Measurements from ENCODE around the gene CHPF. TPM values are rescaled to one million over a fixed set of nuclear protein-coding genes. Genes with fewer than 3 reads are reported as not detected.
A peak's percentile ranks its signal among the peaks of the same experiment; 100 is the strongest.

Gene CHPF
- total and polyA plus RNA-seq, 2 donors (not counting 3 experiments of a cell fraction or from before 2014, with no cell fraction given), result 0.24 to 0.32 TPM

- BruUV-seq (replicated peaks), result no TSS peak
- TF ChIP-seq CTCF (IDR thresholded peaks at IDR 0.05; ENCODE audit: extremely low read depth in 1 of 2, insufficient read depth in 1 of 2, low read depth in 1 of 2, low read length in 2 of 2) (peak; percentile 12 to 17), MAX (IDR thresholded peaks at IDR 0.05; ENCODE audit: insufficient read depth, insufficient read length) (no peak)
- Histone ChIP-seq H3K9me3 (replicated peaks; ENCODE audit: control insufficient read depth, insufficient read depth, low read length) (no peaks in the 10 kb centered on the region), H3K27ac (ENCODE audit: insufficient read depth, low read depth, low read length) (no peak overlapping the region), H3K36me3 (ENCODE audit: control insufficient read depth in 2 of 2, extremely low read depth in 1 of 2, insufficient read depth in 2 of 2, low read length in 2 of 2) (peaks cover 0 to 16% of the 10 kb centered on the region in 2 experiments), H3K4me2 (ENCODE audit: insufficient read depth, low read length) (no peak overlapping the region), H3K9me1 (replicated peaks; ENCODE audit: control insufficient read depth, extremely low read depth, insufficient read depth, low read length) (no peaks in the 10 kb centered on the region), H3K4me1 (ENCODE audit: control insufficient read depth, extremely low read depth, insufficient read depth, low read length) (peaks cover 12% of the 10 kb centered on the region), H3K27me3 (ENCODE audit: control insufficient read depth in 2 of 2, insufficient read depth in 2 of 2, low read length in 2 of 2) (peaks cover 19 to 25% of the 10 kb centered on the region in 2 experiments), H3K4me3 (replicated peaks in 1 of 3; ENCODE audit: insufficient read depth in 1 of 3, low read depth in 1 of 3, low read length in 3 of 3) (no peak overlapping the region), H3K9ac (replicated peaks; ENCODE audit: extremely low read depth, insufficient read depth, low read length) (no peak overlapping the region), H4K20me1 (replicated peaks; ENCODE audit: control insufficient read depth, extremely low read depth, insufficient read depth, low read length) (no peaks in the 10 kb centered on the region), H2AFZ (ENCODE audit: low read depth, low read length) (no peak overlapping the region), H3K79me2 (ENCODE audit: control insufficient read depth, insufficient read depth, low read length) (no peaks in the 10 kb centered on the region)
- intact Hi-C loops (cut with micrococcal nuclease), result no loop called here
- dilution Hi-C loops (cut with MboI; ENCODE audit: extremely low pct_ligation_motif_present, low sequenced_read_pairs), result no loop called here
- ChIA-PET POLR2A (interaction anchor here (2.6 kb wide), 1 partner anchor 10 kb away, joined by 20 read pairs; no protein-coding TSS in a partner anchor), CTCF (interaction anchor here (1.0 to 19.9 kb wide), 3 partner anchors 8 to 29 kb away, joined by 4 to 731 read pairs (median 151); no protein-coding TSS in a partner anchor)
- no peak for DNase-seq (ENCODE audit: low read depth, low spot score)
- FAIRE-seq, result no peak
Observed at GRCh38 chr2:219500135-219500534, 43.5 kb downstream of the CHPF start.

GRCh38 chr2:219499555-219499954 lies 44.1 kb downstream of the CHPF start:
- Histone ChIP-seq H3K27me3 (ENCODE audit: control insufficient read depth in 2 of 2, insufficient read depth in 2 of 2, low read length in 2 of 2) (peaks cover 24 to 29% of the 10 kb centered on the region in 2 experiments), H3K9ac (replicated peaks; ENCODE audit: extremely low read depth, insufficient read depth, low read length) (peak overlapping the region; percentile 97), H4K20me1 (replicated peaks; ENCODE audit: control insufficient read depth, extremely low read depth, insufficient read depth, low read length) (no peaks in the 10 kb centered on the region), H3K9me3 (replicated peaks; ENCODE audit: control insufficient read depth, insufficient read depth, low read length) (no peaks in the 10 kb centered on the region), H3K36me3 (ENCODE audit: control insufficient read depth in 2 of 2, extremely low read depth in 1 of 2, insufficient read depth in 2 of 2, low read length in 2 of 2) (peaks cover 0 to 13% of the 10 kb centered on the region in 2 experiments), H3K79me2 (ENCODE audit: control insufficient read depth, insufficient read depth, low read length) (no peaks in the 10 kb centered on the region), H3K9me1 (replicated peaks; ENCODE audit: control insufficient read depth, extremely low read depth, insufficient read depth, low read length) (no peaks in the 10 kb centered on the region), H3K4me1 (ENCODE audit: control insufficient read depth, extremely low read depth, insufficient read depth, low read length) (peaks cover 12% of the 10 kb centered on the region), H3K4me2 (ENCODE audit: insufficient read depth, low read length) (peak overlapping the region; percentile 82), H3K4me3 (replicated peaks in 1 of 3; ENCODE audit: insufficient read depth in 1 of 3, low read depth in 1 of 3, low read length in 3 of 3) (peak overlapping the region in 2 of 3 experiments; percentile 76 to 87), H2AFZ (ENCODE audit: low read depth, low read length) (no peak overlapping the region), H3K27ac (ENCODE audit: insufficient read depth, low read depth, low read length) (no peak overlapping the region)
- POLR2A ChIA-PET, result interaction anchor here (2.6 kb wide), 1 partner anchor 10 kb away, joined by 20 read pairs; no protein-coding TSS in a partner anchor
- no peak for TF ChIP-seq POLR2A (IDR thresholded peaks at IDR 0.05; ENCODE audit: low read depth, low read length)
- no peak for TF ChIP-seq MAX (IDR thresholded peaks at IDR 0.05; ENCODE audit: insufficient read depth, insufficient read length)
- TF ChIP-seq POLR2AphosphoS5 (IDR thresholded peaks at IDR 0.05; ENCODE audit: insufficient read depth, low read depth, low read length), result no peak
- no peak for TF ChIP-seq FOS (IDR thresholded peaks at IDR 0.05; ENCODE audit: borderline replicate concordance, insufficient read depth, low read length)
- no peak for TF ChIP-seq MYC (IDR thresholded peaks at IDR 0.05; ENCODE audit: low read depth, low read length)
- no peak for TF ChIP-seq CTCF (IDR thresholded peaks at IDR 0.05; ENCODE audit: extremely low read depth in 1 of 2, insufficient read depth in 1 of 2, low read depth in 1 of 2, low read length in 2 of 2)
- no peak for TF ChIP-seq GATA2 (IDR thresholded peaks at IDR 0.05; ENCODE audit: insufficient read depth, insufficient read length, low read depth, low read length)
- no peak for TF ChIP-seq EZH2 (IDR thresholded peaks at IDR 0.05; ENCODE audit: borderline replicate concordance, low read depth, low read length, severe bottlenecking)
- no peak for TF ChIP-seq JUN (IDR thresholded peaks at IDR 0.05; ENCODE audit: borderline replicate concordance, insufficient read depth, insufficient read length, low read depth)
- CTCF ChIA-PET, result interaction anchor here (1.7 to 19.9 kb wide), 4 partner anchors 9 to 111 kb away, joined by 6 to 731 read pairs (median 82); partner anchors contain the start of genes CHPF, DNPEP and TMEM198
- FAIRE-seq (peak; percentile 12), DNase-seq (ENCODE audit: low read depth, low spot score) (no peak)
- intact Hi-C loops (cut with micrococcal nuclease) (no loop called here), dilution Hi-C loops (cut with MboI; ENCODE audit: extremely low pct_ligation_motif_present, low sequenced_read_pairs) (no loop called here)
- no TSS peak for BruUV-seq (replicated peaks)
